CD4-positive, alpha-beta memory T cell (primary cell): Measurements from ENCODE around the gene FRRS1. TPM values are rescaled to one million over a fixed set of nuclear protein-coding genes. Genes with fewer than 3 reads are reported as not detected.

ENCODE experiments used
- CTCF ChIA-PET: fragments of 350-600 bp; sonication (Branson Sonifier 250); formaldehyde crosslinking; loops from one replicate; lab custom pipeline; 2021; ENCODE audit warnings: inconsistent platforms; ENCODE audit not compliant: partially characterized antibody; lab: Charles Lee
- POLR2A ChIA-PET: fragments of 350-600 bp; sonication (Branson Sonifier 250); formaldehyde crosslinking; loops from one replicate; lab custom pipeline; 2021; ENCODE audit not compliant: partially characterized antibody; lab: Charles Lee
- DNase-seq, 5 donors: peaks; one replicate each; pipeline versions ENCODE4 v3.0.0 to v3.0.0-alpha.2; 2020 to 2022; ENCODE audit warnings: mixed read lengths in 1 of 5
- H3K27ac ChIP-seq: one replicate; pipeline ENCODE4 v1.7.0; 2013; ENCODE audit warnings: low read depth, low read length
- H3K27me3 ChIP-seq: 2 replicates; pipeline ENCODE4 v1.7.0; 2013; ENCODE audit warnings: mild to moderate bottlenecking, low read length, moderate library complexity; ENCODE audit not compliant: insufficient read depth
- H3K36me3 ChIP-seq: 2 replicates; pipeline ENCODE4 v1.7.0; 2013; ENCODE audit warnings: mild to moderate bottlenecking, low read length, moderate library complexity; ENCODE audit not compliant: insufficient read depth
- H3K4me1 ChIP-seq: 2 replicates; pipeline ENCODE4 v1.7.0; 2013; ENCODE audit warnings: mild to moderate bottlenecking, low read length, moderate library complexity; ENCODE audit not compliant: insufficient read depth
- H3K4me3 ChIP-seq, 2 donors: one replicate each; pipeline ENCODE4 v1.7.0; 2013; ENCODE audit warnings: low read length in 2 of 2, mild to moderate bottlenecking in 1 of 2
- H3K9me3 ChIP-seq, 2 donors: one replicate each; pipeline ENCODE4 v1.7.0; 2013; ENCODE audit warnings: low read length in 2 of 2, control low read depth in 1 of 2; ENCODE audit not compliant: control insufficient read depth in 1 of 2
- H3K27ac Mint-ChIP-seq, 7 donors: one replicate each; pipeline ENCODE4 v1.8.0; 2020 to 2021; ENCODE audit warnings: mixed read lengths in 7 of 7, mild to moderate bottlenecking in 6 of 7, inconsistent platforms in 3 of 7, moderate library complexity in 3 of 7
- H3K27me3 Mint-ChIP-seq, 2 donors: one replicate each; pipeline ENCODE4 v1.8.0; 2020 to 2021; ENCODE audit warnings: mixed read lengths in 2 of 2
- H3K36me3 Mint-ChIP-seq, 2 donors: one replicate each; pipeline ENCODE4 v1.8.0; 2020 to 2021; ENCODE audit warnings: mixed read lengths in 2 of 2, inconsistent platforms in 1 of 2, mild to moderate bottlenecking in 1 of 2
- H3K4me1 Mint-ChIP-seq, 4 donors: one replicate each; pipeline ENCODE4 v1.8.0; 2020 to 2021; ENCODE audit warnings: mixed read lengths in 4 of 4, mild to moderate bottlenecking in 1 of 4
- H3K4me3 Mint-ChIP-seq, 8 donors: one replicate each; pipeline ENCODE4 v1.8.0; 2020 to 2021; ENCODE audit warnings: mixed read lengths in 8 of 8, mild to moderate bottlenecking in 7 of 8, moderate library complexity in 6 of 8, inconsistent platforms in 3 of 8
- H3K9me3 Mint-ChIP-seq, 8 donors: one replicate each; pipeline ENCODE4 v1.8.0; 2020 to 2021; ENCODE audit warnings: mixed read lengths in 8 of 8, mild to moderate bottlenecking in 5 of 8, inconsistent platforms in 3 of 8, moderate library complexity in 1 of 8
- intact Hi-C: fragments of 100-400 bp; cut with micrococcal nuclease; formaldehyde crosslinking; loops from one replicate; pipeline ENCODE4 v1.15.1; 2023
- polyA plus RNA-seq, 2 donors: library from polyadenylated mRNA; unstranded; fragments of 300-500 nt; fragmentation: Illumina TruSeq; gene quantifications; one replicate each; pipeline ENCODE4 v1.2.3, GENCODE V29; 2021
- total RNA-seq, 2 experiments: library from RNA; stranded (reverse); gene quantifications; one replicate each; pipeline ENCODE4 v1.2.3, GENCODE V29; 2021

Gene FRRS1
- total and polyA plus RNA-seq, 4 experiments from 2014 or later = 0.29 to 0.33 TPM; not detected in 2

DNA sequence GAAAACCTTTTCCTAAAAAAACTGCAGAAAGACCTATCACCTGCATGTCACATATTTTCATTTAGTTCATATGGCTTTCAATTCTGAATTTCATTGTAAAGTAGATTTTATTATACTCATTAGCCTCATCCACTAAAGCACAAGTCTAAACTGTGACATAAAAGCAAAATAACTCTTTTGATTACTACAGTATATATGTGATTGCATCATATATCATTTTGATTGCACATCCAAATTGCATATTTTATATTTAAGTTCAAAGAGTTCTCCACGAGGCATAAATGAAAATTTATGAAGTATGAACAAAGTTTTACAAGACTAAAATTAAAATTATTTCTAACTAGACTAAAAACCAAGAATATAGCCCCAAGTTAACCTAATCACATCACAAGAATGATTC, 101.2 kb downstream of the FRRS1 start:
- H3K27ac Mint-ChIP-seq = no peak overlapping the region
- Histone ChIP-seq H3K4me3 (no peak overlapping the region), H3K36me3 (no peaks in the 10 kb centered on the region), H3K9me3 (no peaks in the 10 kb centered on the region), H3K4me1 (no peaks in the 10 kb centered on the region), H3K27ac (no peak overlapping the region), H3K27me3 (no peaks in the 10 kb centered on the region)
- no peak overlapping the region for H3K4me3 Mint-ChIP-seq
- no peaks in the 10 kb centered on the region for H3K9me3 Mint-ChIP-seq
- no peaks in the 10 kb centered on the region for H3K36me3 Mint-ChIP-seq
- peaks cover 0 to 4% of the 10 kb centered on the region in 2 donors for H3K27me3 Mint-ChIP-seq
- no peaks in the 10 kb centered on the region for H3K4me1 Mint-ChIP-seq
- intact Hi-C loops = no loop called here
- DNase-seq = no peak
- ChIA-PET CTCF (no interaction called here), POLR2A (no interaction called here)

DNA sequence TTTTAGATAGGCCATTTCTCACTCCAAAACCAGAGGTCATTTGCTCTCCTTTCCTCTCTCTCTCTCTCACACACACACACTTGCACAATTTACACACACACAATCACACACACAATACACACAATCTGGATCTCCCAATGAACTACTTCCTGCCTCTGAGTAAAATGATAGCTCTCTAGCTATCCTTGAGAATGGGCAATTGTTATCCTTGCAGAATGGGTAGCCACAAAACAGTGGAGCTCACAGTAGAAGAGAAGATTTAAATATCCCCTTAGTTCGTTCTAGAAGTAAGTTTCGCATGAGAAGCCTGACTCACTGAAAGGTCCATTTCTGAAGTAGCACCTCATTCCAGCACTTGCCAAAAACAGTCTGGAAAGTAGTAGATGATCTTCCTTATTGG, 102.9 kb downstream of the FRRS1 start:
- H3K9me3 ChIP-seq = no peaks in the 10 kb centered on the region
- POLR2A ChIA-PET = no interaction called here
- Mint-ChIP-seq H3K36me3 (no peaks in the 10 kb centered on the region), H3K9me3 (no peaks in the 10 kb centered on the region), H3K4me3 (no peak overlapping the region), H3K27me3 (peaks cover 0 to 3% of the 10 kb centered on the region in 2 donors), H3K4me1 (no peaks in the 10 kb centered on the region), H3K27ac (no peak overlapping the region)
- no peak for DNase-seq
- H3K4me1 ChIP-seq = no peaks in the 10 kb centered on the region
- intact Hi-C loops = no loop called here
- no peaks in the 10 kb centered on the region for H3K27me3 ChIP-seq
- no peak overlapping the region for H3K4me3 ChIP-seq
- CTCF ChIA-PET = no interaction called here
- H3K27ac ChIP-seq = no peak overlapping the region
- H3K36me3 ChIP-seq = no peaks in the 10 kb centered on the region

DNA sequence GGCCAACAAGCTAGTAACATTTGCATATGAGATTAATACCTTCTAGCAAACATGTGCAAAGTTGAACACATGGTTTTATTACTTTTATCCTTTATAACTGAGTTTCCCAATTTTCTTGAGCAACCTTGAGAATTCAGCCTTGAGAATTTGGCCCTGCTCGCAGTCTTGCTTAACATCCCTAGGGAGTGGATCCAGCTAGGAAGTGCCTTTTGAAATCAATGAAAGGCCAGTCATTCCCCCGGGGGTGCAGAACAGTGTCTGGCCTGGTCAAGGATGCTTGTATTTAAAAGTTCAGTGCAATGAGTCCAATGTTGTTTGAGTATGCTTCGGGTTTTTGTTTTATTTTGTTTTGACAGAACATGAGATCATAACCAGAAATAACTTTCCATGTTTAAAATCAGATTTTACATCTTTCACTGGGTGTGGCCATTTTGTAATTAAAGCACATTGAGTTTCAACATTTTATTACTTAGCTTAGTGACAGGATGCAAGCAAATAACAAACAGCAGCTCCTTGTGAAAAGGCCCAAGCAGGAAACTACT, 103.8 kb downstream of the FRRS1 start:
- no peaks in the 10 kb centered on the region for H3K27me3 ChIP-seq
- no peaks in the 10 kb centered on the region for H3K36me3 ChIP-seq
- CTCF ChIA-PET = interaction anchor here (1.8 kb wide), 1 partner anchor 27 kb away, joined by 4 read pairs; no protein-coding TSS in a partner anchor
- no peak for DNase-seq
- intact Hi-C loops = no loop called here
- H3K4me1 Mint-ChIP-seq = no peaks in the 10 kb centered on the region
- H3K4me3 ChIP-seq = no peak overlapping the region
- H3K9me3 Mint-ChIP-seq = no peaks in the 10 kb centered on the region
- H3K9me3 ChIP-seq = no peaks in the 10 kb centered on the region
- peaks cover 0 to 3% of the 10 kb centered on the region in 2 donors for H3K27me3 Mint-ChIP-seq
- H3K4me1 ChIP-seq = no peaks in the 10 kb centered on the region
- H3K27ac ChIP-seq = no peak overlapping the region
- H3K4me3 Mint-ChIP-seq = no peak overlapping the region
- POLR2A ChIA-PET = no interaction called here
- no peak overlapping the region for H3K27ac Mint-ChIP-seq
- H3K36me3 Mint-ChIP-seq = no peaks in the 10 kb centered on the region

DNA sequence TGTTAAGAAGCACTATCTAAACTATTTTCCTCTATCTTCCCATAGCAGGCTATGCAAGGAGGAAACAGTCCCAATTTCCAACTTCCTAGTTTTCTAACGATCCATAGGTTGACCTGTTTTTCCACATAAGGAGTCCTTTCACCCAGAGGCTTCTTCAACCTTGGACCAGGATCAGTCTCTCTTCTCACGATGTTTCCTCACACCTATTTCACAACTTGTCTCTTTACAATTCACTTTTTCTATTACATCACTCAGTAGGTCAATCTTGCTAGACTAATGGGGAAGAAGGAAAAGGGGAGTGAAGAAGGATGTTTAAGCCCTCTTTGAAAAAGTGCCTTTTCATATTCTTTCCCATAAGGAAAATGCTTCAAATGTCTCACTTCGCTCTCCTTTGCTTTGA, 104.7 kb downstream of the FRRS1 start:
- H3K4me1 ChIP-seq = no peaks in the 10 kb centered on the region
- no peaks in the 10 kb centered on the region for H3K36me3 Mint-ChIP-seq
- no peak overlapping the region for H3K4me3 ChIP-seq
- ChIA-PET CTCF (interaction anchor here (1.8 kb wide), 1 partner anchor 28 kb away, joined by 4 read pairs; no protein-coding TSS in a partner anchor), POLR2A (interaction anchor here (0.6 kb wide), 1 partner anchor 11 kb away, joined by 3 read pairs; no protein-coding TSS in a partner anchor)
- H3K9me3 Mint-ChIP-seq = no peaks in the 10 kb centered on the region
- H3K4me1 Mint-ChIP-seq = no peaks in the 10 kb centered on the region
- H3K36me3 ChIP-seq = no peaks in the 10 kb centered on the region
- H3K27me3 ChIP-seq = no peaks in the 10 kb centered on the region
- intact Hi-C loops = no loop called here
- H3K27ac ChIP-seq = no peak overlapping the region
- peaks cover 0 to 3% of the 10 kb centered on the region in 2 donors for H3K27me3 Mint-ChIP-seq
- no peak overlapping the region for H3K27ac Mint-ChIP-seq
- H3K9me3 ChIP-seq = no peaks in the 10 kb centered on the region
- no peak for DNase-seq
- H3K4me3 Mint-ChIP-seq = no peak overlapping the region

DNA sequence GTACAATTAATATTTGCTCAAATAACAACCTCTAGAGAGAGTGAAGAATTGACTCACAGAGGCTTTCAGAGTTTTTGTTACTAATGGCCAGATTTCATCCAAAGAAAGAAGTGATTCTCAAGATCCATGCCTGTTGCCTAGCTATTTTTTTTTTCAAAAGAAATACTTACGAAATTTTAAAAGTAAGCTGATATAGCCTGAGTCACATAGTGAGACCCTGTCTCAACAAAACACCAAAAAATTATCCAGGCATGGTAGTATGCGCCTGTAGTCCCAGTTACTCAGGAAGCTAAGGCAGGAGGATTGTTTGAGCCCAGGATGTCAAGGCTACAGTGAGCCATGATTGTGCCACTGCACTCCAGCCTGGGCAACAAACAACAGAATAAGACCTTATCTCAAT, 105.9 kb downstream of the FRRS1 start:
- Histone ChIP-seq H3K4me3 (no peak overlapping the region), H3K9me3 (no peaks in the 10 kb centered on the region), H3K36me3 (no peaks in the 10 kb centered on the region), H3K27me3 (no peaks in the 10 kb centered on the region), H3K27ac (no peak overlapping the region), H3K4me1 (no peaks in the 10 kb centered on the region)
- ChIA-PET POLR2A (no interaction called here), CTCF (no interaction called here)
- H3K4me1 Mint-ChIP-seq = no peaks in the 10 kb centered on the region
- H3K4me3 Mint-ChIP-seq = no peak overlapping the region
- peaks cover 0 to 3% of the 10 kb centered on the region in 2 donors for H3K27me3 Mint-ChIP-seq
- intact Hi-C loops = no loop called here
- no peaks in the 10 kb centered on the region for H3K9me3 Mint-ChIP-seq
- no peak overlapping the region for H3K27ac Mint-ChIP-seq
- H3K36me3 Mint-ChIP-seq = no peaks in the 10 kb centered on the region
- no peak for DNase-seq

DNA sequence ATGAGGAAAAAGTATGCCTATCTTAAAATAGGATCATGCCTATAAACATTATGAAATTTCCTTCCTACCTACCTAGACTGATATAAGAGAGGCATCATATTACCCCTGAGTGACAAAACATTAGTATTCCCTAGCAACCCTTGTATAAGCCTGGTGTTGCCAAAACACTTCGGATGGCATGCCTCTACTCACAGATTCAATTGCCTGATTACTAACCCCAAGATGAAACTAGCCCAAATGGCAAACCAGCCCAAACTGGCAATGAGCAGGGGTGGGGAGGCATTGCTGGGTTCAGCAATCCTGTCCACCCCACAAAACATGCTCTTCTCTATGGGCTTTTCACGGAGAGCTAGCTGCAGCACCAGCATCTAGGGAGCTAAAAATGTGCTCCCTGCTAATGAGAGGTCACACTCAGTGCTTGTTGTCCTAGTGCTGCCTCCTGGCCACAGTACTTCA, 106.7 kb downstream of the FRRS1 start:
- Histone ChIP-seq H3K27ac (no peak overlapping the region), H3K36me3 (no peaks in the 10 kb centered on the region), H3K4me1 (no peaks in the 10 kb centered on the region), H3K9me3 (no peaks in the 10 kb centered on the region), H3K4me3 (no peak overlapping the region), H3K27me3 (no peaks in the 10 kb centered on the region)
- Mint-ChIP-seq H3K4me3 (no peak overlapping the region), H3K27ac (no peak overlapping the region), H3K9me3 (no peaks in the 10 kb centered on the region), H3K36me3 (no peaks in the 10 kb centered on the region), H3K4me1 (no peaks in the 10 kb centered on the region), H3K27me3 (peaks cover 0 to 3% of the 10 kb centered on the region in 2 donors)
- intact Hi-C loops = no loop called here
- CTCF ChIA-PET = no interaction called here
- no peak for DNase-seq
- POLR2A ChIA-PET = no interaction called here
